ENCODE data around the gene NTF4.

- TF ChIP-seq CTCF (IDR thresholded peaks at IDR 0.05; ENCODE audit: low read depth, low read length) (no peak), EZH2phosphoT487 (IDR thresholded peaks at IDR 0.05; ENCODE audit: low read depth) (no peak)
Observed at GRCh38 chr19:49101160-49101559, 36.5 kb upstream of the NTF4 start.
